CD8-positive, alpha-beta memory T cell (primary cell): ENCODE data around the gene TSC22D4. TPM values are rescaled to one million over a fixed set of nuclear protein-coding genes. Genes with fewer than 3 reads are reported as not detected.

Source experiments
- polyA plus RNA-seq: library from polyadenylated mRNA; unstranded; fragments of 300-500 nt; fragmentation: Illumina TruSeq; gene quantifications from one replicate; pipeline ENCODE4 v1.2.3, GENCODE V29; 2021
- total RNA-seq, 2 experiments: library from RNA; stranded (reverse); gene quantifications; one replicate each; pipeline ENCODE4 v1.2.3, GENCODE V29; 2021

The TSC22D4 gene
- total and polyA plus RNA-seq, 3 experiments from 2014 or later: 40.5 to 99.1 (median 96.2) TPM

Other genes starting within 250 kb of the TSC22D4 start
- gene SPDYE3, start 171.5 kb downstream of the TSC22D4 start, total RNA-seq: not detected
- 9.8 TPM for gene SPDYE3, start 171.5 kb downstream of the TSC22D4 start, polyA plus RNA-seq
- gene PILRB, start 121.1 kb downstream of the TSC22D4 start, total RNA-seq: 10 to 100 TPM; 33.5 to 33.7 TPM
- 18.1 TPM for gene PILRB, start 121.1 kb downstream of the TSC22D4 start, polyA plus RNA-seq
- 1 to 10 TPM in 1 of 2 experiments, under 1 TPM in 1; 0.84 to 1.9 TPM for gene PILRA, start 105.7 kb downstream of the TSC22D4 start, total RNA-seq
- gene PILRA, start 105.7 kb downstream of the TSC22D4 start, polyA plus RNA-seq: 0.37 TPM
- gene ZCWPW1, start 50.5 kb downstream of the TSC22D4 start, total RNA-seq: 1 to 10 TPM; 4.3 to 5.0 TPM
- gene ZCWPW1, start 50.5 kb downstream of the TSC22D4 start, polyA plus RNA-seq: 6.5 TPM
- 10 to 100 TPM; 75.9 to 78.8 TPM for gene MEPCE, start 49.4 kb downstream of the TSC22D4 start, total RNA-seq
- 13.6 TPM for gene MEPCE, start 49.4 kb downstream of the TSC22D4 start, polyA plus RNA-seq
- gene PPP1R35, start 42.7 kb downstream of the TSC22D4 start, total RNA-seq: 10 to 100 TPM; 41.4 to 46.3 TPM
- gene PPP1R35, start 42.7 kb downstream of the TSC22D4 start, polyA plus RNA-seq: 50.2 TPM
- 1 to 10 TPM in 1 of 2 experiments, under 1 TPM in 1; 1.00 to 1.7 TPM for gene SPACDR, start 15.0 kb downstream of the TSC22D4 start, total RNA-seq
- gene SPACDR, start 15.0 kb downstream of the TSC22D4 start, polyA plus RNA-seq: 0.56 TPM
- under 1 TPM; 0.13 to 0.18 TPM for gene NYAP1, start 4.7 kb upstream of the TSC22D4 start, total RNA-seq
- not detected for gene NYAP1, start 4.7 kb upstream of the TSC22D4 start, polyA plus RNA-seq
- gene AGFG2, start 60.0 kb upstream of the TSC22D4 start, total RNA-seq: 10 to 100 TPM; 60.5 to 63.1 TPM
- 36.2 TPM for gene AGFG2, start 60.0 kb upstream of the TSC22D4 start, polyA plus RNA-seq
- gene SAP25, start 94.7 kb upstream of the TSC22D4 start, total RNA-seq: 10 to 100 TPM; 13.9 to 14.3 TPM
- gene SAP25, start 94.7 kb upstream of the TSC22D4 start, polyA plus RNA-seq: 0.56 TPM
- gene LRCH4, start 106.9 kb upstream of the TSC22D4 start, total RNA-seq: 100 to 1,000 TPM; 101 to 109 TPM
- gene LRCH4, start 106.9 kb upstream of the TSC22D4 start, polyA plus RNA-seq: 153 TPM
- gene FBXO24, start 107.1 kb upstream of the TSC22D4 start, total RNA-seq: under 1 TPM; 0.47 to 0.50 TPM
- gene FBXO24, start 107.1 kb upstream of the TSC22D4 start, polyA plus RNA-seq: not detected
- gene PCOLCE, start 123.1 kb upstream of the TSC22D4 start, total RNA-seq: 1 to 10 TPM; 6.8 TPM
- gene PCOLCE, start 123.1 kb upstream of the TSC22D4 start, polyA plus RNA-seq: 1.6 TPM
- 10 to 100 TPM; 16.2 to 16.3 TPM for gene MOSPD3, start 133.3 kb upstream of the TSC22D4 start, total RNA-seq
- gene MOSPD3, start 133.3 kb upstream of the TSC22D4 start, polyA plus RNA-seq: 29.7 TPM
- gene TFR2, start 162.3 kb upstream of the TSC22D4 start, total RNA-seq: 10 to 100 TPM; 14.6 to 17.7 TPM
- 2.7 TPM for gene TFR2, start 162.3 kb upstream of the TSC22D4 start, polyA plus RNA-seq
- gene ACTL6B, start 177.2 kb upstream of the TSC22D4 start, total RNA-seq: not detected
- gene ACTL6B, start 177.2 kb upstream of the TSC22D4 start, polyA plus RNA-seq: not detected
- gene GNB2, start 194.5 kb upstream of the TSC22D4 start, total RNA-seq: 100 to 1,000 TPM; 253 to 262 TPM
- gene GNB2, start 194.5 kb upstream of the TSC22D4 start, polyA plus RNA-seq: 62.9 TPM
- gene GIGYF1, start 215.0 kb upstream of the TSC22D4 start, total RNA-seq: 10 to 100 TPM; 51.4 to 54.7 TPM
- 3.2 TPM for gene GIGYF1, start 215.0 kb upstream of the TSC22D4 start, polyA plus RNA-seq
- gene POP7, start 226.9 kb upstream of the TSC22D4 start, total RNA-seq: 10 to 100 TPM; 79.7 to 83.3 TPM
- 51.7 TPM for gene POP7, start 226.9 kb upstream of the TSC22D4 start, polyA plus RNA-seq
- under 1 TPM in 1 of 2 experiments, not detected in 1; 0.22 TPM for gene EPO, start 241.3 kb upstream of the TSC22D4 start, total RNA-seq
- gene EPO, start 241.3 kb upstream of the TSC22D4 start, polyA plus RNA-seq: not detected